ENCODE results near the gene GRIK4. TPM values are rescaled to one million over a fixed set of nuclear protein-coding genes. Genes with fewer than 3 reads are reported as not detected.

GRIK4 gene
- polyA plus RNA-seq, 1 of the 3 experiments (the other 2 are of a cell fraction): 0.03 TPM

DNA sequence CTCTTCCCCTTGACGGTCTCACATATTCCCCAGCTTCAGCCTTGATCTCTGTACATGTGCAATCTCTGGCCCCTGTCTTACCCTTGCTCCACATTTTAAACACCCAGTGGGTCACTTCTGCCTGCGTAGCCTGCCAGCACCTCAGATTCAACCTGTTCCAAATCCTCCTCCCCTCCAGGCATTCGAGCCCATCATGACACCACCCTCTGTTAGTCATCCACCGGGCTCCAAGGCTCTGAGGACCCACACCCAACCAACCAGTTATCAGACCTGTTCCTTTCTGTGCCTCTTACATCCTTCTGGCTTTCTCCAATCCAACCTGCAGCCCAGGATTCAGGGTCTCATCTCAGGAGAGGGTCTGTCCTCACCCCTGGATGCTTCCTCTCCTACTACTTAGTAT is 392.6 kb downstream of the GRIK4 start:
- no peak for DNase-seq
- H3F3A ChIP-seq (replicated peaks; ENCODE audit: insufficient read depth): no peaks in the 10 kb centered on the region
- ChIA-PET CTCF (interaction anchor here (0.9 to 1.0 kb wide), 2 partner anchors 9 to 25 kb away, joined by 4 read pairs; no protein-coding TSS in a partner anchor), POLR2A (no interaction called here)
- H3K27me3 ChIP-seq (ENCODE audit: insufficient read depth): no peaks in the 10 kb centered on the region
- H3K4me2 ChIP-seq: no peak overlapping the region
- H4K20me1 ChIP-seq (ENCODE audit: insufficient read depth): no peaks in the 10 kb centered on the region
- H3K9ac ChIP-seq: no peak overlapping the region
- no peak overlapping the region for H3K27ac ChIP-seq (ENCODE audit: low read depth in 2 of 2, low read length in 1 of 2)
- H2AFZ ChIP-seq (ENCODE audit: low read depth): no peak overlapping the region
- H3K9me2 ChIP-seq: no peaks in the 10 kb centered on the region
- peaks cover 0 to 6% of the 10 kb centered on the region in 2 experiments; a peak in 1 of 4 replicates for H3K4me1 ChIP-seq (ENCODE audit: control insufficient read depth in 1 of 2, insufficient read depth in 2 of 2, low read depth in 1 of 2, low read length in 1 of 2)
- TF ChIP-seq FOXJ3 (CRISPR knock-in tag; IDR thresholded peaks at IDR 0.05) (no peak), GATA2 (CRISPR knock-in tag; IDR thresholded peaks at IDR 0.05) (no peak), FOSL2 (IDR thresholded peaks at IDR 0.05; ENCODE audit: borderline replicate concordance, low read depth) (no peak), ELF1 (IDR thresholded peaks at IDR 0.05) (no peak), TCF12 (IDR thresholded peaks at IDR 0.05) (no peak), YY1 (IDR thresholded peaks at IDR 0.05; ENCODE audit: low read depth) (no peak), SIN3A (IDR thresholded peaks at IDR 0.05; ENCODE audit: borderline replicate concordance, low read depth, low read length) (no peak), EZH2phosphoT487 (IDR thresholded peaks at IDR 0.05; ENCODE audit: borderline replicate concordance, low read depth) (no peak), JUND (IDR thresholded peaks at IDR 0.05) (no peak), CHD2 (IDR thresholded peaks at IDR 0.05; ENCODE audit: low read length, partially characterized antibody) (no peak), RFX5 (IDR thresholded peaks at IDR 0.05; ENCODE audit: low read length) (no peak)
- TF ChIP-seq, protein P1, sequence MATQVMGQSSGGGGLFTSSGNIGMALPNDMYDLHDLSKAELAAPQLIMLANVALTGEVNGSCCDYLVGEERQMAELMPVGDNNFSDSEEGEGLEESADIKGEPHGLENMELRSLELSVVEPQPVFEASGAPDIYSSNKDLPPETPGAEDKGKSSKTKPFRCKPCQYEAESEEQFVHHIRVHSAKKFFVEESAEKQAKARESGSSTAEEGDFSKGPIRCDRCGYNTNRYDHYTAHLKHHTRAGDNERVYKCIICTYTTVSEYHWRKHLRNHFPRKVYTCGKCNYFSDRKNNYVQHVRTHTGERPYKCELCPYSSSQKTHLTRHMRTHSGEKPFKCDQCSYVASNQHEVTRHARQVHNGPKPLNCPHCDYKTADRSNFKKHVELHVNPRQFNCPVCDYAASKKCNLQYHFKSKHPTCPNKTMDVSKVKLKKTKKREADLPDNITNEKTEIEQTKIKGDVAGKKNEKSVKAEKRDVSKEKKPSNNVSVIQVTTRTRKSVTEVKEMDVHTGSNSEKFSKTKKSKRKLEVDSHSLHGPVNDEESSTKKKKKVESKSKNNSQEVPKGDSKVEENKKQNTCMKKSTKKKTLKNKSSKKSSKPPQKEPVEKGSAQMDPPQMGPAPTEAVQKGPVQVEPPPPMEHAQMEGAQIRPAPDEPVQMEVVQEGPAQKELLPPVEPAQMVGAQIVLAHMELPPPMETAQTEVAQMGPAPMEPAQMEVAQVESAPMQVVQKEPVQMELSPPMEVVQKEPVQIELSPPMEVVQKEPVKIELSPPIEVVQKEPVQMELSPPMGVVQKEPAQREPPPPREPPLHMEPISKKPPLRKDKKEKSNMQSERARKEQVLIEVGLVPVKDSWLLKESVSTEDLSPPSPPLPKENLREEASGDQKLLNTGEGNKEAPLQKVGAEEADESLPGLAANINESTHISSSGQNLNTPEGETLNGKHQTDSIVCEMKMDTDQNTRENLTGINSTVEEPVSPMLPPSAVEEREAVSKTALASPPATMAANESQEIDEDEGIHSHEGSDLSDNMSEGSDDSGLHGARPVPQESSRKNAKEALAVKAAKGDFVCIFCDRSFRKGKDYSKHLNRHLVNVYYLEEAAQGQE (IDR thresholded peaks at IDR 0.05; ENCODE audit: low read depth, low read length): no peak
- TF ChIP-seq, protein P2, sequence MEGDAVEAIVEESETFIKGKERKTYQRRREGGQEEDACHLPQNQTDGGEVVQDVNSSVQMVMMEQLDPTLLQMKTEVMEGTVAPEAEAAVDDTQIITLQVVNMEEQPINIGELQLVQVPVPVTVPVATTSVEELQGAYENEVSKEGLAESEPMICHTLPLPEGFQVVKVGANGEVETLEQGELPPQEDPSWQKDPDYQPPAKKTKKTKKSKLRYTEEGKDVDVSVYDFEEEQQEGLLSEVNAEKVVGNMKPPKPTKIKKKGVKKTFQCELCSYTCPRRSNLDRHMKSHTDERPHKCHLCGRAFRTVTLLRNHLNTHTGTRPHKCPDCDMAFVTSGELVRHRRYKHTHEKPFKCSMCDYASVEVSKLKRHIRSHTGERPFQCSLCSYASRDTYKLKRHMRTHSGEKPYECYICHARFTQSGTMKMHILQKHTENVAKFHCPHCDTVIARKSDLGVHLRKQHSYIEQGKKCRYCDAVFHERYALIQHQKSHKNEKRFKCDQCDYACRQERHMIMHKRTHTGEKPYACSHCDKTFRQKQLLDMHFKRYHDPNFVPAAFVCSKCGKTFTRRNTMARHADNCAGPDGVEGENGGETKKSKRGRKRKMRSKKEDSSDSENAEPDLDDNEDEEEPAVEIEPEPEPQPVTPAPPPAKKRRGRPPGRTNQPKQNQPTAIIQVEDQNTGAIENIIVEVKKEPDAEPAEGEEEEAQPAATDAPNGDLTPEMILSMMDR (IDR thresholded peaks at IDR 0.05): no peak
- TF ChIP-seq, protein P3, sequence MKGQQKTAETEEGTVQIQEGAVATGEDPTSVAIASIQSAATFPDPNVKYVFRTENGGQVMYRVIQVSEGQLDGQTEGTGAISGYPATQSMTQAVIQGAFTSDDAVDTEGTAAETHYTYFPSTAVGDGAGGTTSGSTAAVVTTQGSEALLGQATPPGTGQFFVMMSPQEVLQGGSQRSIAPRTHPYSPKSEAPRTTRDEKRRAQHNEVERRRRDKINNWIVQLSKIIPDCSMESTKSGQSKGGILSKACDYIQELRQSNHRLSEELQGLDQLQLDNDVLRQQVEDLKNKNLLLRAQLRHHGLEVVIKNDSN (IDR thresholded peaks at IDR 0.05; ENCODE audit: borderline replicate concordance, low read depth): no peak
- TF ChIP-seq, protein P4, sequence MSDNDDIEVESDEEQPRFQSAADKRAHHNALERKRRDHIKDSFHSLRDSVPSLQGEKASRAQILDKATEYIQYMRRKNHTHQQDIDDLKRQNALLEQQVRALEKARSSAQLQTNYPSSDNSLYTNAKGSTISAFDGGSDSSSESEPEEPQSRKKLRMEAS (IDR thresholded peaks at IDR 0.05; ENCODE audit: low read depth): no peak
- TF ChIP-seq, protein P5, sequence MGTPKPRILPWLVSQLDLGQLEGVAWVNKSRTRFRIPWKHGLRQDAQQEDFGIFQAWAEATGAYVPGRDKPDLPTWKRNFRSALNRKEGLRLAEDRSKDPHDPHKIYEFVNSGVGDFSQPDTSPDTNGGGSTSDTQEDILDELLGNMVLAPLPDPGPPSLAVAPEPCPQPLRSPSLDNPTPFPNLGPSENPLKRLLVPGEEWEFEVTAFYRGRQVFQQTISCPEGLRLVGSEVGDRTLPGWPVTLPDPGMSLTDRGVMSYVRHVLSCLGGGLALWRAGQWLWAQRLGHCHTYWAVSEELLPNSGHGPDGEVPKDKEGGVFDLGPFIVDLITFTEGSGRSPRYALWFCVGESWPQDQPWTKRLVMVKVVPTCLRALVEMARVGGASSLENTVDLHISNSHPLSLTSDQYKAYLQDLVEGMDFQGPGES (IDR thresholded peaks at IDR 0.05; ENCODE audit: low read depth, low read length): no peak
- H3K4me3 ChIP-seq (ENCODE audit: low read depth in 2 of 2, low read length in 1 of 2): no peak overlapping the region
- no peaks in the 10 kb centered on the region for H3K9me3 ChIP-seq
- H3K79me2 ChIP-seq (ENCODE audit: insufficient read depth): no peaks in the 10 kb centered on the region
- 33% methylated on average over 4 of the region's 4 CpGs for WGBS (ENCODE audit: low lambda C conversion rate)
- no peaks in the 10 kb centered on the region for H3K36me3 ChIP-seq (replicated peaks in 1 of 2; ENCODE audit: control insufficient read depth in 1 of 2, insufficient read depth in 2 of 2, low read length in 1 of 2)

Data from SK-N-SH (cell line).